ENCODE results near the gene TASP1. TPM values are rescaled to one million over a fixed set of nuclear protein-coding genes. Genes with fewer than 3 reads are reported as not detected.

Gene TASP1
- total and polyA plus RNA-seq, 2 donors (not counting 3 experiments of a cell fraction or from before 2014, with no cell fraction given), result 3.5 to 8.9 TPM

GRCh38 chr20:13449868-13450434 lies 188.8 kb downstream of the TASP1 start:
- no TSS peak for BruUV-seq (replicated peaks)

GRCh38 chr20:13447385-13448180 lies 191.1 kb downstream of the TASP1 start:
- ChIA-PET CTCF (no interaction called here), POLR2A (no interaction called here)
- H3K27me3 ChIP-seq (ENCODE audit: control insufficient read depth in 2 of 2, insufficient read depth in 2 of 2, low read length in 2 of 2), result no peaks in the 10 kb centered on the region
- no peak overlapping the region for H3K27ac ChIP-seq (ENCODE audit: insufficient read depth, low read depth, low read length)
- no peak for TF ChIP-seq EZH2 (IDR thresholded peaks at IDR 0.05; ENCODE audit: borderline replicate concordance, low read depth, low read length, severe bottlenecking)
- TF ChIP-seq GATA2 (IDR thresholded peaks at IDR 0.05; ENCODE audit: insufficient read depth, insufficient read length, low read depth, low read length), result no peak
- TF ChIP-seq POLR2AphosphoS5 (IDR thresholded peaks at IDR 0.05; ENCODE audit: insufficient read depth, low read depth, low read length), result no peak
- TF ChIP-seq, protein P1, sequence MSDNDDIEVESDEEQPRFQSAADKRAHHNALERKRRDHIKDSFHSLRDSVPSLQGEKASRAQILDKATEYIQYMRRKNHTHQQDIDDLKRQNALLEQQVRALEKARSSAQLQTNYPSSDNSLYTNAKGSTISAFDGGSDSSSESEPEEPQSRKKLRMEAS (IDR thresholded peaks at IDR 0.05; ENCODE audit: insufficient read depth, insufficient read length), result no peak
- TF ChIP-seq MYC (IDR thresholded peaks at IDR 0.05; ENCODE audit: low read depth, low read length), result no peak
- TF ChIP-seq POLR2A (IDR thresholded peaks at IDR 0.05; ENCODE audit: low read depth, low read length), result no peak
- no peak for TF ChIP-seq JUN (IDR thresholded peaks at IDR 0.05; ENCODE audit: borderline replicate concordance, insufficient read depth, insufficient read length, low read depth)
- no peak for TF ChIP-seq FOS (IDR thresholded peaks at IDR 0.05; ENCODE audit: borderline replicate concordance, insufficient read depth, low read length)
- TF ChIP-seq CTCF (IDR thresholded peaks at IDR 0.05; ENCODE audit: extremely low read depth in 1 of 2, insufficient read depth in 1 of 2, low read depth in 1 of 2, low read length in 2 of 2), result no peak
- DNase-seq (ENCODE audit: low read depth, low spot score), result no peak
- no peak overlapping the region for H2AFZ ChIP-seq (ENCODE audit: low read depth, low read length)
- dilution Hi-C loops (cut with MboI; ENCODE audit: extremely low pct_ligation_motif_present, low sequenced_read_pairs), result no loop called here
- H3K4me3 ChIP-seq (replicated peaks in 1 of 3; ENCODE audit: insufficient read depth in 1 of 3, low read depth in 1 of 3, low read length in 3 of 3), result no peak overlapping the region
- no peaks in the 10 kb centered on the region for H4K20me1 ChIP-seq (replicated peaks; ENCODE audit: control insufficient read depth, extremely low read depth, insufficient read depth, low read length)
- no TSS peak for BruUV-seq (replicated peaks)
- no peak overlapping the region for H3K9ac ChIP-seq (replicated peaks; ENCODE audit: extremely low read depth, insufficient read depth, low read length)
- H3K4me1 ChIP-seq (ENCODE audit: control insufficient read depth, extremely low read depth, insufficient read depth, low read length), result no peaks in the 10 kb centered on the region
- H3K9me1 ChIP-seq (replicated peaks; ENCODE audit: control insufficient read depth, extremely low read depth, insufficient read depth, low read length), result no peaks in the 10 kb centered on the region
- H3K4me2 ChIP-seq (ENCODE audit: insufficient read depth, low read length), result no peak overlapping the region
- FAIRE-seq, result no peak
- no peaks in the 10 kb centered on the region for H3K79me2 ChIP-seq (ENCODE audit: control insufficient read depth, insufficient read depth, low read length)
- intact Hi-C loops (cut with micrococcal nuclease), result no loop called here
- H3K9me3 ChIP-seq (replicated peaks; ENCODE audit: control insufficient read depth, insufficient read depth, low read length), result no peaks in the 10 kb centered on the region
- H3K36me3 ChIP-seq (ENCODE audit: control insufficient read depth in 2 of 2, extremely low read depth in 1 of 2, insufficient read depth in 2 of 2, low read length in 2 of 2), result no peaks in the 10 kb centered on the region

More at GRCh38 chr20:13449868-13450434, 188.8 kb downstream of the TASP1 start:
- Histone ChIP-seq H3K9me3 (replicated peaks; ENCODE audit: control insufficient read depth, insufficient read depth, low read length) (no peaks in the 10 kb centered on the region), H4K20me1 (replicated peaks; ENCODE audit: control insufficient read depth, extremely low read depth, insufficient read depth, low read length) (no peaks in the 10 kb centered on the region), H3K9ac (replicated peaks; ENCODE audit: extremely low read depth, insufficient read depth, low read length) (no peak overlapping the region), H3K27me3 (ENCODE audit: control insufficient read depth in 2 of 2, insufficient read depth in 2 of 2, low read length in 2 of 2) (no peaks in the 10 kb centered on the region), H3K9me1 (replicated peaks; ENCODE audit: control insufficient read depth, extremely low read depth, insufficient read depth, low read length) (no peaks in the 10 kb centered on the region), H3K79me2 (ENCODE audit: control insufficient read depth, insufficient read depth, low read length) (no peaks in the 10 kb centered on the region), H3K4me3 (replicated peaks in 1 of 3; ENCODE audit: insufficient read depth in 1 of 3, low read depth in 1 of 3, low read length in 3 of 3) (no peak overlapping the region), H3K36me3 (ENCODE audit: control insufficient read depth in 2 of 2, extremely low read depth in 1 of 2, insufficient read depth in 2 of 2, low read length in 2 of 2) (no peaks in the 10 kb centered on the region), H2AFZ (ENCODE audit: low read depth, low read length) (no peak overlapping the region), H3K4me2 (ENCODE audit: insufficient read depth, low read length) (no peak overlapping the region), H3K27ac (ENCODE audit: insufficient read depth, low read depth, low read length) (no peak overlapping the region), H3K4me1 (ENCODE audit: control insufficient read depth, extremely low read depth, insufficient read depth, low read length) (no peaks in the 10 kb centered on the region)
- dilution Hi-C loops (cut with MboI; ENCODE audit: extremely low pct_ligation_motif_present, low sequenced_read_pairs) (no loop called here), intact Hi-C loops (cut with micrococcal nuclease) (no loop called here)
- CTCF ChIA-PET, result interaction anchor here (1.3 to 1.8 kb wide), 2 partner anchors 8 to 10 kb away, joined by 4 to 6 read pairs; no protein-coding TSS in a partner anchor
- no peak for FAIRE-seq
- POLR2A ChIA-PET, result no interaction called here
- DNase-seq (ENCODE audit: low read depth, low spot score), result no peak
- TF ChIP-seq JUN (IDR thresholded peaks at IDR 0.05; ENCODE audit: borderline replicate concordance, insufficient read depth, insufficient read length, low read depth), result no peak
- peak; percentile 40 for TF ChIP-seq FOS (IDR thresholded peaks at IDR 0.05; ENCODE audit: borderline replicate concordance, insufficient read depth, low read length)

Measured in endothelial cell of umbilical vein (primary cell).